Measurements from ENCODE around the gene EGF.
"Not testable (repeated sequence)": the region's sequence is repeated elsewhere in the genome, so short reads cannot be mapped to it uniquely, and the experiment has no call there.

EGF gene

GRCh38 chr4:109912706-109913595, at the start of gene EGF:
EGF (plus strand) TSS chr4:109912883; CDS start chr4:109913336, 453 bp downstream.
- in situ Hi-C loops (cut with MboI; ENCODE audit: low sequenced_read_pairs) = no loop called here

GRCh38 chr4:109864134-109864533, 48.5 kb upstream of the EGF start:
- in situ Hi-C loops (cut with MboI; ENCODE audit: low sequenced_read_pairs) = no loop called here

GRCh38 chr4:109870061-109870460, 42.6 kb upstream of the EGF start:
- in situ Hi-C loops (cut with MboI; ENCODE audit: low sequenced_read_pairs) = no loop called here

- in situ Hi-C loops (cut with MboI; ENCODE audit: low sequenced_read_pairs) = no loop called here
Measured at GRCh38 chr4:109872065-109872464, 40.6 kb upstream of the EGF start.

GRCh38 chr4:109872950-109873656, 39.6 kb upstream of the EGF start:
- in situ Hi-C loops (cut with MboI; ENCODE audit: low sequenced_read_pairs) = no loop called here

- in situ Hi-C loops (cut with MboI; ENCODE audit: low sequenced_read_pairs) = no loop called here
Measured at GRCh38 chr4:109873791-109874514, 38.7 kb upstream of the EGF start.

GRCh38 chr4:109875106-109875505, 37.6 kb upstream of the EGF start:
- in situ Hi-C loops (cut with MboI; ENCODE audit: low sequenced_read_pairs) = no loop called here

- in situ Hi-C loops (cut with MboI; ENCODE audit: low sequenced_read_pairs) = not testable (repeated sequence)
Measured at GRCh38 chr4:109875553-109875952, 37.1 kb upstream of the EGF start.

GRCh38 chr4:109876634-109877265, 35.9 kb upstream of the EGF start:
- in situ Hi-C loops (cut with MboI; ENCODE audit: low sequenced_read_pairs) = no loop called here

- in situ Hi-C loops (cut with MboI; ENCODE audit: low sequenced_read_pairs) = no loop called here
Measured at GRCh38 chr4:109877400-109877799, 35.3 kb upstream of the EGF start.

GRCh38 chr4:109878355-109878754, 34.3 kb upstream of the EGF start:
- in situ Hi-C loops (cut with MboI; ENCODE audit: low sequenced_read_pairs) = no loop called here

- in situ Hi-C loops (cut with MboI; ENCODE audit: low sequenced_read_pairs) = no loop called here
Measured at GRCh38 chr4:109879081-109879480, 33.6 kb upstream of the EGF start.

GRCh38 chr4:109879636-109880314, 32.9 kb upstream of the EGF start:
- in situ Hi-C loops (cut with MboI; ENCODE audit: low sequenced_read_pairs) = no loop called here

- in situ Hi-C loops (cut with MboI; ENCODE audit: low sequenced_read_pairs) = no loop called here
Measured at GRCh38 chr4:109886303-109886702, 26.4 kb upstream of the EGF start.

- in situ Hi-C loops (cut with MboI; ENCODE audit: low sequenced_read_pairs) = no loop called here
Measured at GRCh38 chr4:109887071-109887470, 25.6 kb upstream of the EGF start.

GRCh38 chr4:109890076-109890475, 22.6 kb upstream of the EGF start:
- in situ Hi-C loops (cut with MboI; ENCODE audit: low sequenced_read_pairs) = no loop called here

- in situ Hi-C loops (cut with MboI; ENCODE audit: low sequenced_read_pairs) = no loop called here
Measured at GRCh38 chr4:109902559-109903251, 10.0 kb upstream of the EGF start.

GRCh38 chr4:109908731-109909130, 4.0 kb upstream of the EGF start:
- in situ Hi-C loops (cut with MboI; ENCODE audit: low sequenced_read_pairs) = no loop called here

- in situ Hi-C loops (cut with MboI; ENCODE audit: low sequenced_read_pairs) = no loop called here
Measured at GRCh38 chr4:109910256-109910655, 2.4 kb upstream of the EGF start.
